ENCODE results near the gene ATP6V1G3.

DNA sequence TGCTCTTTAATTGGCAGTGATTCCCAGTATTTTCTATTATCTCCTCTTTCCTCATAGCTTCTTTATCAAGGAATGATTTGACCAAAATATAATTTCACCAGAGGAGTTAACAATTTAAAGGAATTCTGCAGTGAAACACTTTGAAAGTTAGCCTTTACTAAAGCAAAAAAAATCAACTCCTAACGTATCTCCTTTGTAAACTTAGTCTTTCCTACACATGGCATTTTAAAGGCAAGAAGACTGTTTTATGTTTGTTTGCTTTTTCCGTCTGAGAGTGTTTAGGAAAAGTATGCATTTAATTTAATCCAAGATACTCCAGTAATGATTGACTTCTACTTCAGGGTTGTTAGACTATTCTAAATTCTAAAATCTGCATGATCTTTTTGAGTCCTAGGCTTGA lies 15.9 kb downstream of the ATP6V1G3 start:
- TF ChIP-seq, protein P1, sequence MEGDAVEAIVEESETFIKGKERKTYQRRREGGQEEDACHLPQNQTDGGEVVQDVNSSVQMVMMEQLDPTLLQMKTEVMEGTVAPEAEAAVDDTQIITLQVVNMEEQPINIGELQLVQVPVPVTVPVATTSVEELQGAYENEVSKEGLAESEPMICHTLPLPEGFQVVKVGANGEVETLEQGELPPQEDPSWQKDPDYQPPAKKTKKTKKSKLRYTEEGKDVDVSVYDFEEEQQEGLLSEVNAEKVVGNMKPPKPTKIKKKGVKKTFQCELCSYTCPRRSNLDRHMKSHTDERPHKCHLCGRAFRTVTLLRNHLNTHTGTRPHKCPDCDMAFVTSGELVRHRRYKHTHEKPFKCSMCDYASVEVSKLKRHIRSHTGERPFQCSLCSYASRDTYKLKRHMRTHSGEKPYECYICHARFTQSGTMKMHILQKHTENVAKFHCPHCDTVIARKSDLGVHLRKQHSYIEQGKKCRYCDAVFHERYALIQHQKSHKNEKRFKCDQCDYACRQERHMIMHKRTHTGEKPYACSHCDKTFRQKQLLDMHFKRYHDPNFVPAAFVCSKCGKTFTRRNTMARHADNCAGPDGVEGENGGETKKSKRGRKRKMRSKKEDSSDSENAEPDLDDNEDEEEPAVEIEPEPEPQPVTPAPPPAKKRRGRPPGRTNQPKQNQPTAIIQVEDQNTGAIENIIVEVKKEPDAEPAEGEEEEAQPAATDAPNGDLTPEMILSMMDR (conservative IDR thresholded peaks at IDR 0.05; ENCODE audit: low read length): no peak
- TF ChIP-seq EZH2phosphoT487 (IDR thresholded peaks at IDR 0.05; ENCODE audit: borderline replicate concordance, low read depth, low read length): no peak
